Testis (tissue), 3 donors: ENCODE results near the gene EOMES. TPM values are rescaled to one million over a fixed set of nuclear protein-coding genes. Genes with fewer than 3 reads are reported as not detected.

Source experiments
- DNase-seq: peaks from one replicate; pipeline ENCODE4 v3.0.0-alpha.2; 2019
- H3K27ac ChIP-seq, 2 donors: fragments of 200-600 bp; sonication (generic); one replicate each; pipeline ENCODE4 v1.5.1; 2019
- H3K27me3 ChIP-seq: fragments of 200-600 bp; sonication (generic); one replicate; pipeline ENCODE4 v1.5.1; 2019
- H3K36me3 ChIP-seq: fragments of 200-600 bp; sonication (generic); one replicate; pipeline ENCODE4 v1.5.1; 2017; ENCODE audit warnings: low read depth; ENCODE audit errors: missing control alignments
- H3K4me1 ChIP-seq: fragments of 200-600 bp; sonication (generic); one replicate; pipeline ENCODE4 v1.5.1; 2019
- H3K4me3 ChIP-seq, 2 donors: fragments of 200-600 bp; sonication (generic); one replicate each; pipeline ENCODE4 v1.5.1; 2017 to 2019
- H3K9me3 ChIP-seq: fragments of 200-600 bp; sonication (generic); one replicate; pipeline ENCODE4 v1.5.1; 2017
- CTCF ChIP-seq, 3 experiments: fragments of 450-650 bp in 2 of 3; fragments of 200-600 bp in 1 of 3; sonication (generic) in 1 of 3; IDR thresholded peaks; one replicate each; pipeline ENCODE4 v1.5.1; 2016 to 2019; ENCODE audit warnings: antibody characterized with exemption in 3 of 3, mild to moderate bottlenecking in 2 of 3, moderate library complexity in 1 of 3
- POLR2A ChIP-seq: fragments of 450-650 bp; IDR thresholded peaks from one replicate; pipeline ENCODE4 v1.6.1; 2017; ENCODE audit warnings: antibody characterized with exemption, mild to moderate bottlenecking, moderate library complexity
- WGBS, 2 donors: methylation state at CpG; one replicate each; pipeline ENCODE4 v1.1.5; 2018; 5-methylcytosine and 5-hydroxymethylcytosine counted together
- intact Hi-C: fragments of 100-400 bp; cut with DNase I; formaldehyde crosslinking; loops from one replicate; pipeline ENCODE4 v1.15.1; 2023; ENCODE audit warnings: low total_unique reads
- polyA plus RNA-seq: library from polyadenylated mRNA; stranded (reverse); fragments of 350-450 nt; fragmentation: Illumina TruSeq; extraction: RNeasy Lipid Tissue Mini Kit (QIAGEN cat#74804); gene quantifications from one replicate; pipeline ENCODE4 v1.2.3, GENCODE V29; 2014; ENCODE audit warnings: low read depth, low replicate concordance; ENCODE audit not compliant: insufficient read depth
- total RNA-seq, 2 donors: library from RNA; depleted of rRNA; stranded (reverse); fragments of >200 nt; gene quantifications; one replicate each; pipeline ENCODE4 v1.2.3, GENCODE V29; 2016

Gene EOMES
- total and polyA plus RNA-seq, 3 donors from 2014 or later = 0.71 to 0.93 (median 0.84) TPM

GRCh38 chr3:27723001-27723445 is 900 bp upstream of the EOMES start:
- no peak overlapping the region for H3K4me3 ChIP-seq
- DNase-seq = no peak
- intact Hi-C loops = no loop called here

GRCh38 chr3:27720899-27721716 is 1.0 kb downstream of the EOMES start:
- H3K4me3 ChIP-seq = peak overlapping the region; percentile 40 to 53
- intact Hi-C loops = no loop called here

More at GRCh38 chr3:27723001-27723445, 900 bp upstream of the EOMES start:
- Histone ChIP-seq H3K27me3 (peaks cover 3% of the 10 kb centered on the region), H3K27ac (no peak overlapping the region), H3K9me3 (no peaks in the 10 kb centered on the region), H3K4me1 (peaks cover 19% of the 10 kb centered on the region), H3K36me3 (no peaks in the 10 kb centered on the region)
- 5 to 14% methylated on average over 10 to 13 of the region's 13 CpGs for WGBS, 2 donors
- TF ChIP-seq CTCF (IDR thresholded peaks at IDR 0.05) = no peak
- TF ChIP-seq POLR2A = no peak

GRCh38 chr3:27719314-27720003 is 2.7 kb downstream of the EOMES start:
- DNase-seq = no peak
- TF ChIP-seq CTCF (IDR thresholded peaks at IDR 0.05) (no peak), POLR2A (no peak)
- Histone ChIP-seq H3K27ac (no peak overlapping the region), H3K27me3 (no peaks in the 10 kb centered on the region), H3K36me3 (no peaks in the 10 kb centered on the region), H3K4me1 (peaks cover 26% of the 10 kb centered on the region), H3K9me3 (no peaks in the 10 kb centered on the region), H3K4me3 (no peak overlapping the region)
- intact Hi-C loops = no loop called here
- WGBS, 2 donors = 65 to 71% methylated on average over 6 of the region's 6 CpGs

More at GRCh38 chr3:27720899-27721716, 1.0 kb downstream of the EOMES start:
- Histone ChIP-seq H3K27ac (no peak overlapping the region), H3K4me1 (peaks cover 19% of the 10 kb centered on the region), H3K27me3 (no peaks in the 10 kb centered on the region), H3K9me3 (no peaks in the 10 kb centered on the region), H3K36me3 (no peaks in the 10 kb centered on the region)
- 2 to 5% methylated on average over 17 to 64 of the region's 64 CpGs for WGBS, 2 donors
- no peak for TF ChIP-seq POLR2A
- peak in 1 of 3 experiments; percentile 18 for TF ChIP-seq CTCF (IDR thresholded peaks at IDR 0.05)
- DNase-seq = no peak

GRCh38 chr3:27718459-27718858 is 3.7 kb downstream of the EOMES start:
- no peak for DNase-seq
- intact Hi-C loops = no loop called here

More at GRCh38 chr3:27718459-27718858, 3.7 kb downstream of the EOMES start:
- H3K27me3 ChIP-seq = no peaks in the 10 kb centered on the region
- WGBS, 2 donors = 74 to 81% methylated on average over 5 of the region's 5 CpGs
- no peak overlapping the region for H3K4me3 ChIP-seq
- H3K36me3 ChIP-seq = no peaks in the 10 kb centered on the region
- H3K4me1 ChIP-seq = peaks cover 22% of the 10 kb centered on the region
- H3K27ac ChIP-seq = no peak overlapping the region
- TF ChIP-seq CTCF (IDR thresholded peaks at IDR 0.05) (no peak), POLR2A (no peak)
- H3K9me3 ChIP-seq = no peaks in the 10 kb centered on the region
